Neural cell (in vitro differentiated cells): ENCODE results near the gene SH3GL1. TPM values are rescaled to one million over a fixed set of nuclear protein-coding genes. Genes with fewer than 3 reads are reported as not detected.

Experiments used
- H2AFZ ChIP-seq: fragments of 200-600, 300-800 bp; sonication (generic), shearing (Covaris generic); 2 replicates; pipeline ENCODE4 v1.6.0; 2014; ENCODE audit warnings: low read depth, mild to moderate bottlenecking, antibody characterized with exemption, low read length, moderate library complexity
- H3F3A ChIP-seq: fragments of 200-600 bp; shearing (Covaris generic); 2 replicates; pipeline ENCODE4 v1.6.1; 2016; ENCODE audit warnings: mild to moderate bottlenecking, moderate library complexity, mixed read lengths, antibody characterized with exemption, low read length; ENCODE audit not compliant: insufficient read depth, poor library complexity, severe bottlenecking
- H3K27ac ChIP-seq: fragments of 200-600, 300-800 bp; sonication (generic), shearing (Covaris generic); 2 replicates; pipeline ENCODE4 v1.5.1; 2014; ENCODE audit warnings: mild to moderate bottlenecking, low read length, moderate library complexity
- H3K27me3 ChIP-seq: fragments of 300-800, 200-600 bp; sonication (generic), shearing (Covaris generic); 2 replicates; pipeline ENCODE4 v1.6.0; 2014; ENCODE audit warnings: mild to moderate bottlenecking, low read depth, low read length, moderate library complexity; ENCODE audit not compliant: insufficient read depth
- H3K36me3 ChIP-seq: fragments of 300-800, 200-600 bp; sonication (generic), shearing (Covaris generic); 2 replicates; pipeline ENCODE4 v1.5.1; 2014; ENCODE audit warnings: mild to moderate bottlenecking, antibody characterized with exemption, low read length, moderate library complexity; ENCODE audit not compliant: insufficient read depth
- H3K4me2 ChIP-seq: fragments of 300-800, 200-600 bp; sonication (generic), shearing (Covaris generic); 2 replicates; pipeline ENCODE4 v1.6.0; 2014; ENCODE audit warnings: mild to moderate bottlenecking, low read length
- H3K4me3 ChIP-seq: fragments of 300-800, 200-600 bp; sonication (generic), shearing (Covaris generic); 2 replicates; pipeline ENCODE4 v1.5.1; 2014; ENCODE audit warnings: mild to moderate bottlenecking, low read length, moderate library complexity
- H3K79me2 ChIP-seq: fragments of 200-600 bp; shearing (Covaris generic); replicated peaks from 2 replicates; pipeline ENCODE4 v1.6.0; 2014; ENCODE audit warnings: mild to moderate bottlenecking, low read length, moderate library complexity; ENCODE audit not compliant: insufficient read depth
- H3K9ac ChIP-seq: fragments of 300-800, 200-600 bp; sonication (generic), shearing (Covaris generic); 2 replicates; pipeline ENCODE4 v1.6.1; 2016; ENCODE audit warnings: mild to moderate bottlenecking, low read length, mixed read lengths
- H3K9me2 ChIP-seq: fragments of 200-600 bp; shearing (Covaris generic); 2 replicates; pipeline ENCODE4 v1.6.1; 2016; ENCODE audit warnings: mild to moderate bottlenecking, low read length, mixed read lengths; ENCODE audit not compliant: insufficient read depth
- H3K9me3 ChIP-seq: fragments of 200-600, 300-800 bp; sonication (generic), shearing (Covaris generic); 2 replicates; pipeline ENCODE4 v1.6.1; 2016; ENCODE audit warnings: mild to moderate bottlenecking, mixed run types, low read length, moderate library complexity, mixed read lengths
- H4K20me1 ChIP-seq: fragments of 200-600 bp; shearing (Covaris generic); 2 replicates; pipeline ENCODE4 v1.6.1; 2016; ENCODE audit warnings: mild to moderate bottlenecking, mixed run types; ENCODE audit not compliant: insufficient read depth
- EP300 ChIP-seq: fragments of 450-650 bp; conservative IDR thresholded peaks from 2 replicates; pipeline ENCODE4 v1.6.1; 2014; ENCODE audit warnings: antibody characterized with exemption, mild to moderate bottlenecking, moderate library complexity; ENCODE audit not compliant: poor library complexity, severe bottlenecking
- EZH2 ChIP-seq: fragments of 200-600, 300-800 bp; shearing (Covaris generic), sonication (generic); IDR thresholded peaks from 2 replicates; pipeline ENCODE4 v1.6.1; 2014; ENCODE audit warnings: antibody characterized with exemption, low read length, borderline replicate concordance, mild to moderate bottlenecking; ENCODE audit not compliant: insufficient read depth, poor library complexity, severe bottlenecking
- MXI1 ChIP-seq: fragments of 450-650 bp; conservative IDR thresholded peaks from 2 replicates; pipeline ENCODE4 v1.6.1; 2014; ENCODE audit warnings: antibody characterized with exemption, mild to moderate bottlenecking; ENCODE audit not compliant: poor library complexity, severe bottlenecking
- POLR2AphosphoS5 ChIP-seq: IDR thresholded peaks from 2 replicates; pipeline ENCODE4 v1.6.1; 2012
- RAD21 ChIP-seq: fragments of 450-650 bp; conservative IDR thresholded peaks from 2 replicates; pipeline ENCODE4 v1.6.1; 2014; ENCODE audit warnings: antibody characterized with exemption, mild to moderate bottlenecking, moderate library complexity
- SMC3 ChIP-seq: fragments of 450-650 bp; conservative IDR thresholded peaks from 2 replicates; pipeline ENCODE4 v1.6.1; 2014; ENCODE audit warnings: antibody characterized with exemption, mild to moderate bottlenecking, moderate library complexity; ENCODE audit not compliant: poor library complexity
- TAF1 ChIP-seq: IDR thresholded peaks from 2 replicates; pipeline ENCODE4 v1.6.1; 2012; ENCODE audit warnings: low read depth
- polyA plus RNA-seq: library from polyadenylated mRNA; depleted of rRNA; stranded (reverse); fragments of >200 nt; gene quantifications from 2 replicates; pipeline ENCODE4 v1.2.3, GENCODE V29; 2014
- TF ChIP-seq, protein P1 (sequence below): IDR thresholded peaks from 2 replicates; pipeline ENCODE4 v1.6.1; 2012; ENCODE audit warnings: borderline replicate concordance
- TF ChIP-seq, protein P2 (sequence below): fragments of 450-650 bp; IDR thresholded peaks from 2 replicates; pipeline ENCODE4 v1.5.1; 2014; ENCODE audit warnings: antibody characterized with exemption, mild to moderate bottlenecking, moderate library complexity; ENCODE audit not compliant: poor library complexity, severe bottlenecking

SH3GL1 gene
- polyA plus RNA-seq, 1 donor from 2014 or later, result 25.2 TPM

DNA sequence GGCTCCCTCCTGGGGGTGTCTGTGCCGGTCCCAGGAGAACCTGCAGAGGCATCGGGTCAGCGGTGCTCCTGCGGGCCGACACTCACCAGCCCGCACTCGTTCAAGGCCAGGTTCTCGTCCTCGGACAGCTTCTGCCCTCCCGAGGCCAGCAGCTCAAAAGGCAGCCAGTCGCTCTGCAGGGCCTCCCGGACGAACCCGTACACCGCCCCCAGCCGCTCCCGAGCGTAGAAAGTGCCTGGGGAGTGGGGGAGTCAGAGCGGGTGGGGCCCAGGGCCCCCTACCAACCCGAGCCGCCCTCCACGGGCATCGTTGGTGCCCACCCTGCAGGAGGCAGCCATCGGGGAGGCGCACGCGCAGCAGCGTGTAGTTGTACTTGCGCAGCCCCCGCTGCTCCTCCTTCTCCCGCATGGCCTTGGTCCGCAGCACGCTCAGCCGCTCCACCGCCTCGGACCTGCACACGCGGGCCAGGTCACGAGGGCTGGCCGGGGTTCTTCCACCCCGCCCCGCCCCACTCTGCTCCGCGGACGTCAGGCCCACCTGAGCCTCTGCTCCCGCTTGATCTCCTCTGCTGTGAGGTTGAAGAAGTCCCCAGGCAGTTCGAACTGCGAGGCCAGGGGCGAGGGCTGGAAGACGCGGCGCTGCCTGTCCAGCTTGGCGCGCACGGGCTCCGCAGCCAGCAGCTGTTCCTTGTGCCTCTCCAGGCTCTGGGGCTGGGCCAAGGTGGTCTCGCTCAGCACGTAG is 45.8 kb upstream of the SH3GL1 start:
- Histone ChIP-seq H3K79me2 (no peaks in the 10 kb centered on the region), H3K27me3 (no peaks in the 10 kb centered on the region), H3K4me3 (no peak overlapping the region), H3K4me2 (no peak overlapping the region), H3K9me2 (no peaks in the 10 kb centered on the region), H4K20me1 (no peaks in the 10 kb centered on the region), H3F3A (no peaks in the 10 kb centered on the region), H3K9me3 (no peaks in the 10 kb centered on the region), H3K36me3 (peaks cover 5% of the 10 kb centered on the region), H3K27ac (no peak overlapping the region), H2AFZ (no peak overlapping the region), H3K9ac (no peak overlapping the region)
- TF ChIP-seq EZH2, result no peak
- TF ChIP-seq SMC3, result no peak
- TF ChIP-seq POLR2AphosphoS5, result no peak
- TF ChIP-seq, protein P1, sequence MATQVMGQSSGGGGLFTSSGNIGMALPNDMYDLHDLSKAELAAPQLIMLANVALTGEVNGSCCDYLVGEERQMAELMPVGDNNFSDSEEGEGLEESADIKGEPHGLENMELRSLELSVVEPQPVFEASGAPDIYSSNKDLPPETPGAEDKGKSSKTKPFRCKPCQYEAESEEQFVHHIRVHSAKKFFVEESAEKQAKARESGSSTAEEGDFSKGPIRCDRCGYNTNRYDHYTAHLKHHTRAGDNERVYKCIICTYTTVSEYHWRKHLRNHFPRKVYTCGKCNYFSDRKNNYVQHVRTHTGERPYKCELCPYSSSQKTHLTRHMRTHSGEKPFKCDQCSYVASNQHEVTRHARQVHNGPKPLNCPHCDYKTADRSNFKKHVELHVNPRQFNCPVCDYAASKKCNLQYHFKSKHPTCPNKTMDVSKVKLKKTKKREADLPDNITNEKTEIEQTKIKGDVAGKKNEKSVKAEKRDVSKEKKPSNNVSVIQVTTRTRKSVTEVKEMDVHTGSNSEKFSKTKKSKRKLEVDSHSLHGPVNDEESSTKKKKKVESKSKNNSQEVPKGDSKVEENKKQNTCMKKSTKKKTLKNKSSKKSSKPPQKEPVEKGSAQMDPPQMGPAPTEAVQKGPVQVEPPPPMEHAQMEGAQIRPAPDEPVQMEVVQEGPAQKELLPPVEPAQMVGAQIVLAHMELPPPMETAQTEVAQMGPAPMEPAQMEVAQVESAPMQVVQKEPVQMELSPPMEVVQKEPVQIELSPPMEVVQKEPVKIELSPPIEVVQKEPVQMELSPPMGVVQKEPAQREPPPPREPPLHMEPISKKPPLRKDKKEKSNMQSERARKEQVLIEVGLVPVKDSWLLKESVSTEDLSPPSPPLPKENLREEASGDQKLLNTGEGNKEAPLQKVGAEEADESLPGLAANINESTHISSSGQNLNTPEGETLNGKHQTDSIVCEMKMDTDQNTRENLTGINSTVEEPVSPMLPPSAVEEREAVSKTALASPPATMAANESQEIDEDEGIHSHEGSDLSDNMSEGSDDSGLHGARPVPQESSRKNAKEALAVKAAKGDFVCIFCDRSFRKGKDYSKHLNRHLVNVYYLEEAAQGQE, result no peak
- TF ChIP-seq, protein P2, sequence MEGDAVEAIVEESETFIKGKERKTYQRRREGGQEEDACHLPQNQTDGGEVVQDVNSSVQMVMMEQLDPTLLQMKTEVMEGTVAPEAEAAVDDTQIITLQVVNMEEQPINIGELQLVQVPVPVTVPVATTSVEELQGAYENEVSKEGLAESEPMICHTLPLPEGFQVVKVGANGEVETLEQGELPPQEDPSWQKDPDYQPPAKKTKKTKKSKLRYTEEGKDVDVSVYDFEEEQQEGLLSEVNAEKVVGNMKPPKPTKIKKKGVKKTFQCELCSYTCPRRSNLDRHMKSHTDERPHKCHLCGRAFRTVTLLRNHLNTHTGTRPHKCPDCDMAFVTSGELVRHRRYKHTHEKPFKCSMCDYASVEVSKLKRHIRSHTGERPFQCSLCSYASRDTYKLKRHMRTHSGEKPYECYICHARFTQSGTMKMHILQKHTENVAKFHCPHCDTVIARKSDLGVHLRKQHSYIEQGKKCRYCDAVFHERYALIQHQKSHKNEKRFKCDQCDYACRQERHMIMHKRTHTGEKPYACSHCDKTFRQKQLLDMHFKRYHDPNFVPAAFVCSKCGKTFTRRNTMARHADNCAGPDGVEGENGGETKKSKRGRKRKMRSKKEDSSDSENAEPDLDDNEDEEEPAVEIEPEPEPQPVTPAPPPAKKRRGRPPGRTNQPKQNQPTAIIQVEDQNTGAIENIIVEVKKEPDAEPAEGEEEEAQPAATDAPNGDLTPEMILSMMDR, result no peak
- TF ChIP-seq MXI1, result no peak
- no peak for TF ChIP-seq EP300
- TF ChIP-seq RAD21, result no peak
- no peak for TF ChIP-seq TAF1

DNA sequence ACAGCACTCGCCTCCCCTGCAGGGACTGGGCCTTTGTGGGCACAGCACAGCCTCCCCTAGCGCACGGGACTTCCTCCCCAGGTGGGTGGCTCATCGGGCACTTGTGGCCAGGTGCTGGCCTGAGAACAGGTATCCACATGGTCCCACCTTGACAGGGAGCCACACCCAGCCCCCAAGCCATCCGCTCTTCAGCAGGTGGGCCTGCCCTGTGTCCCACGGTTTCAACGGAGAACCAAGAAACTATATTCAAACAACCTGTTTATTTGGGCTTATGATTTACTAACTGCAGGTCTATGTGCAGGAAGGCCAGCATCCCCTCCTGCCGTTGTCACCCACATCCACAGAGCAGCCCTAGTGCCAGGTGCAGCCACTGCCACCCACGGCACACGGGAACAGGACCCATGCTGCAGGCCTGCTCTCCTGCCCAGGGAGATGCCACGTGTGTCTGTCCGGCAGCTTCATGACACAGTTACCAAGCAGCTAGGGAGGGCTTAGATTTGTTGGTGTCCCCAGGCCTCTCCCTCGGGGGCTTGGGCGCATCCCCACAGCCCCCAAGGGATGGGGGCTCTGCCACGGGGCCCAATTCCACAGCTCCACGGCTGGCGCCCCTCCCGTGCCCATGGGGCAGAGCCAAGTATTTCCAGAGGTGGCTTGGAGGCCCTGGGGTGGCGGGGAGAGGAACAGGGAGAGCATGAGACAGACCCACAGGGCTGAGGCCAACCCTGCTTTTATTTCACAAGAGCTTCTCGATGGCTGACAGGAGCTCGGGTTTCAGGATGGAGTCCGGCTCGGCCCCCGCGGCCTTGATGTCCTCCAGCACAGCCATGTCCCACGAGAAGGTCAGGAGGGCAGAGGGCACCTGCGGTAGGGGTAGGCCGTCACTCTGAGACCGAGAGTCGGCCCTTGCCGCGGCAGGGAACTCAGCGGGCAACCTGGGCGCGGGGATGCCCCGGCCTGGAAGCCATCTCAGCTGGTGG is 44.7 kb upstream of the SH3GL1 start:
- H3K79me2 ChIP-seq, result no peaks in the 10 kb centered on the region
- H3K9me3 ChIP-seq, result no peaks in the 10 kb centered on the region
- H3K9me2 ChIP-seq, result no peaks in the 10 kb centered on the region
- no peak overlapping the region for H3K9ac ChIP-seq
- no peak overlapping the region for H3K4me3 ChIP-seq
- peaks cover 5% of the 10 kb centered on the region for H3K36me3 ChIP-seq
- H4K20me1 ChIP-seq, result no peaks in the 10 kb centered on the region
- no peaks in the 10 kb centered on the region for H3K27me3 ChIP-seq
- no peak overlapping the region for H2AFZ ChIP-seq
- no peak overlapping the region for H3K27ac ChIP-seq
- H3F3A ChIP-seq, result no peaks in the 10 kb centered on the region
- TF ChIP-seq TAF1 (no peak), RAD21 (no peak), POLR2AphosphoS5 (no peak), EP300 (no peak), SMC3 (no peak), EZH2 (no peak), MXI1 (no peak)
- TF ChIP-seq, protein P1, result no peak
- TF ChIP-seq, protein P2, result no peak
- no peak overlapping the region for H3K4me2 ChIP-seq
